GM12878 (cell line): ENCODE results near the gene NKD1. TPM values are rescaled to one million over a fixed set of nuclear protein-coding genes. Genes with fewer than 3 reads are reported as not detected.

Experiments used
- ATAC-seq: fragments of 200-7000 bp; cut with Tn5 transposase; 3 replicates; pipeline ENCODE4 v1.9.1; 2020; ENCODE audit warnings: mild to moderate bottlenecking, moderate library complexity
- BruUV-seq: library from RNA; stranded (reverse); fragments of 400-500 nt; replicated peaks from 2 replicates; lab custom pipeline; 2021; lab: Mats Ljungman, UMichigan
- CTCF ChIA-PET: fragments of 300-600 bp; sonication (Branson Sonifier 250); formaldehyde crosslinking; extraction: SDS; loops from one replicate; lab custom pipeline; 2021; ENCODE audit warnings: inconsistent platforms; lab: Yijun Ruan, JAX
- POLR2A ChIA-PET: fragments of 350-600 bp; formaldehyde crosslinking; extraction: SDS; loops from one replicate; lab custom pipeline; 2021; ENCODE audit warnings: inconsistent platforms; lab: Charles Lee
- RAD21 ChIA-PET: fragments of 300-600 bp; sonication (Branson Sonifier 250); formaldehyde crosslinking; loops from one replicate; lab custom pipeline; 2023; ENCODE audit warnings: antibody characterized with exemption; ENCODE audit not compliant: unreplicated experiment; lab: Charles Lee
- SMC1A ChIA-PET: fragments of 300-600 bp; sonication (Branson Sonifier 250); formaldehyde crosslinking; loops from one replicate; lab custom pipeline; 2023; ENCODE audit not compliant: unreplicated experiment, uncharacterized antibody; lab: Charles Lee
- DNase-seq: peaks from one replicate; pipeline ENCODE4 v3.0.0-alpha.2; 2011; ENCODE audit warnings: low read depth, low spot score
- FAIRE-seq: peaks from 3 replicates; lab custom pipeline; 2011; peaks lifted over from hg19 to GRCh38; lab: Jason Lieb, UNC
- H2AFZ ChIP-seq: 2 replicates; pipeline ENCODE4 v1.6.0; 2011; ENCODE audit warnings: low read depth, low read length, control low read depth; ENCODE audit not compliant: control insufficient read depth
- H3K27ac ChIP-seq: 2 replicates; pipeline ENCODE4 v1.5.1; 2011; ENCODE audit warnings: control low read depth; ENCODE audit not compliant: control insufficient read depth, insufficient read depth
- H3K27me3 ChIP-seq, 2 experiments: replicated peaks in 1 of 2; 2 replicates each; pipeline versions ENCODE4 v1.6.0 to v1.6.1; 2011; ENCODE audit warnings: low read length in 1 of 2; ENCODE audit not compliant: control insufficient read depth in 2 of 2, insufficient read depth in 2 of 2
- H3K36me3 ChIP-seq, 2 experiments: 2 replicates each; pipeline ENCODE4 v1.5.1; 2011; ENCODE audit warnings: low read length in 1 of 2; ENCODE audit not compliant: control insufficient read depth in 2 of 2, insufficient read depth in 2 of 2
- H3K4me1 ChIP-seq: 2 replicates; pipeline ENCODE4 v1.6.1; 2011; ENCODE audit warnings: mild to moderate bottlenecking, low read length, moderate library complexity, mixed read lengths; ENCODE audit not compliant: control insufficient read depth, insufficient read depth
- H3K4me2 ChIP-seq: 2 replicates; pipeline ENCODE4 v1.6.0; 2011; ENCODE audit warnings: control low read depth; ENCODE audit not compliant: control insufficient read depth, insufficient read depth
- H3K4me3 ChIP-seq: fragments of 200-600 bp; sonication (generic); 2 replicates; pipeline ENCODE4 v1.5.1; 2016
- H3K79me2 ChIP-seq: 2 replicates; pipeline ENCODE4 v1.6.0; 2011; ENCODE audit warnings: low read length; ENCODE audit not compliant: control insufficient read depth, insufficient read depth
- H3K9ac ChIP-seq: 2 replicates; pipeline ENCODE4 v1.8.0; 2011; ENCODE audit warnings: low read length, control low read depth, mixed read lengths; ENCODE audit not compliant: control insufficient read depth, insufficient read depth
- H3K9me3 ChIP-seq: replicated peaks from 3 replicates; pipeline ENCODE4 v1.5.1; 2011; ENCODE audit warnings: mild to moderate bottlenecking, low read length; ENCODE audit not compliant: control insufficient read depth, insufficient read depth
- H4K20me1 ChIP-seq: 2 replicates; pipeline ENCODE4 v1.6.0; 2011; ENCODE audit not compliant: control insufficient read depth, insufficient read depth
- ATF2 ChIP-seq: IDR thresholded peaks from 2 replicates; pipeline ENCODE4 v1.6.1; 2012; ENCODE audit warnings: low read length, inconsistent platforms
- BCL3 ChIP-seq: IDR thresholded peaks from 2 replicates; pipeline ENCODE4 v1.6.1; 2011; ENCODE audit warnings: borderline replicate concordance, low read depth, mild to moderate bottlenecking, moderate library complexity, low read length; ENCODE audit not compliant: insufficient read depth, poor library complexity, severe bottlenecking
- CBFB ChIP-seq: IDR thresholded peaks from 2 replicates; pipeline ENCODE4 v1.6.1; 2016; ENCODE audit warnings: antibody characterized with exemption, low read depth
- CBX5 ChIP-seq: sonication (generic); IDR thresholded peaks from 2 replicates; pipeline ENCODE4 v1.6.1; 2016; ENCODE audit warnings: low read depth, moderate library complexity, mild to moderate bottlenecking, inconsistent platforms
- CHD1 ChIP-seq: IDR thresholded peaks from 2 replicates; pipeline ENCODE4 v1.6.1; 2012; ENCODE audit warnings: low read depth, low read length, improper control_type of control experiment
- CTCF ChIP-seq, 3 experiments: IDR thresholded peaks in 2 of 3; conservative IDR thresholded peaks in 1 of 3; 2 replicates each; pipeline ENCODE4 v1.5.1; 2011; ENCODE audit warnings: low read depth in 3 of 3, low read length in 3 of 3, mild to moderate bottlenecking in 3 of 3, control low read depth in 2 of 3, moderate library complexity in 2 of 3, inconsistent platforms in 1 of 3, mixed read lengths in 1 of 3; ENCODE audit not compliant: control insufficient read depth in 2 of 3, insufficient read depth in 1 of 3; ENCODE audit errors: extremely low read depth in 1 of 3
- FOXK2 ChIP-seq: fragments of 450-650 bp; IDR thresholded peaks from 2 replicates; pipeline ENCODE4 v1.6.1; 2017; ENCODE audit warnings: mild to moderate bottlenecking, moderate library complexity
- HDGF ChIP-seq: fragments of 450-650 bp; IDR thresholded peaks from 2 replicates; pipeline ENCODE4 v1.6.1; 2016; ENCODE audit warnings: antibody characterized with exemption
- IKZF2 ChIP-seq, 2 experiments: fragments of 450-650 bp; IDR thresholded peaks; 2 replicates each; pipeline ENCODE4 v1.6.1; 2017; ENCODE audit warnings: mild to moderate bottlenecking in 2 of 2, moderate library complexity in 2 of 2
- NBN ChIP-seq: fragments of 450-650 bp; IDR thresholded peaks from 2 replicates; pipeline ENCODE4 v1.6.1; 2016
- RAD21 ChIP-seq: IDR thresholded peaks from 2 replicates; pipeline ENCODE4 v1.6.1; 2011; ENCODE audit warnings: mild to moderate bottlenecking, low read depth, low read length, moderate library complexity; ENCODE audit not compliant: insufficient read depth
- RUNX3 ChIP-seq: IDR thresholded peaks from 2 replicates; pipeline ENCODE4 v1.6.1; 2012; ENCODE audit warnings: low read length, inconsistent platforms
- SMC3 ChIP-seq: IDR thresholded peaks from 2 replicates; pipeline ENCODE4 v1.6.1; 2011; ENCODE audit warnings: low read length, improper control_type of control experiment, borderline replicate concordance
- SP1 ChIP-seq: IDR thresholded peaks from one replicate; pipeline ENCODE4 v1.6.1; 2011; ENCODE audit warnings: low read depth, low read length
- SREBF2 ChIP-seq: IDR thresholded peaks from 2 replicates; pipeline ENCODE4 v1.6.1; 2012; ENCODE audit warnings: mild to moderate bottlenecking, low read length
- YY1 ChIP-seq: IDR thresholded peaks from 2 replicates; pipeline ENCODE4 v1.6.1; 2011; ENCODE audit warnings: low read depth, mild to moderate bottlenecking, low read length
- ZBTB33 ChIP-seq: fragments of 450-650 bp; IDR thresholded peaks from 2 replicates; pipeline ENCODE4 v1.6.1; 2017; ENCODE audit warnings: mild to moderate bottlenecking
- WGBS: methylation state at CpG from one replicate; pipeline ENCODE4 v1.1.6; 2016; ENCODE audit warnings: low lambda C conversion rate; ENCODE audit not compliant: insufficient replicate concordance, insufficient coverage; ENCODE audit errors: missing lambda C conversion rate; 5-methylcytosine and 5-hydroxymethylcytosine counted together
- in situ Hi-C: fragments of 300-500 bp; cut with MboI; formaldehyde crosslinking; loops from 9 replicates; pipeline ENCODE4 v1.14.3; 2018; ENCODE audit warnings: mixed read lengths
- intact Hi-C: fragments of 100-400 bp; cut with micrococcal nuclease; formaldehyde crosslinking; loops from one replicate; pipeline ENCODE4 v1.14.2; 2022; ENCODE audit not compliant: unreplicated experiment
- polyA plus RNA-seq, 11 experiments: library from polyadenylated mRNA; depleted of rRNA in 4 of 11; unstranded in 6 of 11; stranded (reverse) in 5 of 11; fragments of >200 nt; fragmentation: Nextera tagmentation in 4 of 11; fragmentation: Illumina TruSeq in 1 of 11; extraction: Ambion mirVana in 4 of 11; extraction: Trizol in 1 of 11; gene quantifications; 1 replicate in 1 of 11; 2 replicates in 10 of 11; pipeline versions ENCODE4 v1.2.1 to v1.2.3, GENCODE V29; 2011 to 2016; ENCODE audit warnings: inconsistent platforms in 2 of 11, missing spikeins in 2 of 11, low read depth in 1 of 11
- total RNA-seq, 4 experiments: library from RNA; depleted of rRNA in 3 of 4; stranded (reverse); fragments of >200 nt in 3 of 4; fragmentation: Illumina TruSeq in 1 of 4; extraction: Trizol in 1 of 4; gene quantifications; 2 replicates each; pipeline versions ENCODE4 v1.2.1 to v1.2.3, GENCODE V29; 2013 to 2021

NKD1 gene
- total and polyA plus RNA-seq, 10 of the 15 experiments (the other 5 are each of a cell fraction or from before 2014, with no cell fraction given) = under 0.01 to 0.49 (median 0.04) TPM; not detected in 2

- FAIRE-seq = no peak
Measured at GRCh38 chr16:50671644-50672260, 123.6 kb downstream of the NKD1 start.

More at GRCh38 chr16:50671644-50672260, 123.6 kb downstream of the NKD1 start:
- H3K27me3 ChIP-seq = no peaks in the 10 kb centered on the region
- intact Hi-C loops (loop anchor here (1.0 kb wide), 1 partner anchor 135 kb away; no protein-coding TSS in a partner anchor), in situ Hi-C loops (no loop called here)
- H3K27ac ChIP-seq = no peak overlapping the region
- peak; percentile 52 for ATAC-seq
- ChIA-PET CTCF (interaction anchor here (0.6 to 20.9 kb wide), 13 partner anchors 9 to 461 kb away, joined by 3 to 636 read pairs (median 4); partner anchors contain the start of genes CYLD and SNX20), SMC1A (interaction anchor here (0.9 to 24.8 kb wide), 11 partner anchors 8 to 317 kb away, joined by 3 to 600 read pairs (median 3); partner anchors contain the start of genes CYLD and SNX20), POLR2A (interaction anchor here (1.1 kb wide), 1 partner anchor 9 kb away, joined by 3 read pairs; the partner anchor contains the start of gene SNX20), RAD21 (interaction anchor here (0.8 to 29.0 kb wide), 6 partner anchors 25 to 315 kb away, joined by 3 to 578 read pairs (median 5); partner anchors contain the start of gene CYLD)
- H2AFZ ChIP-seq = no peak overlapping the region
- peaks cover 22% of the 10 kb centered on the region for H3K9me3 ChIP-seq
- H3K4me1 ChIP-seq = peaks cover 10% of the 10 kb centered on the region
- H3K36me3 ChIP-seq = peaks cover 10 to 20% of the 10 kb centered on the region in 2 experiments
- no peak overlapping the region for H3K4me2 ChIP-seq
- no peak for DNase-seq
- WGBS = 58% methylated on average over 2 of the region's 2 CpGs
- H3K4me3 ChIP-seq = no peak overlapping the region
- H4K20me1 ChIP-seq = no peaks in the 10 kb centered on the region
- TSS peak; percentile 71 for BruUV-seq
- no peak for TF ChIP-seq NBN
- TF ChIP-seq RUNX3 = peak; percentile 31; the same call in 1 of the 2 replicates
- TF ChIP-seq FOXK2 = no peak
- TF ChIP-seq ZBTB33 = 0 out of 2 replicates have a peak, but pooled peaks have one; percentile 48
- TF ChIP-seq SREBF2 = no peak
- TF ChIP-seq YY1 = peak; percentile 55; the same call in 1 of the 2 replicates
- peak; percentile 73 for TF ChIP-seq RAD21
- peak in 1 of 2 experiments; percentile 15; a peak in 1 of 4 replicates for TF ChIP-seq IKZF2 (IDR thresholded peaks at IDR 0.05)
- no peak for TF ChIP-seq BCL3
- no peak for TF ChIP-seq HDGF
- TF ChIP-seq CTCF (IDR thresholded peaks at IDR 0.05 in 2 of 3, conservative IDR thresholded peaks at IDR 0.05 in 1 of 3; ENCODE audit: control insufficient read depth in 2 of 3, extremely low read depth in 1 of 3, insufficient read depth in 1 of 3, low read depth in 3 of 3, low read length in 3 of 3) = peak; percentile 54 to 61 (median 59); a peak in 5 of 6 replicates
- peak; percentile 73; the same call in 1 of the 2 replicates for TF ChIP-seq SMC3
- TF ChIP-seq SP1 = peak; percentile 51
- peak; percentile 99 for TF ChIP-seq CBX5
- no peak for TF ChIP-seq ATF2
- no peak for TF ChIP-seq CHD1
- 0 out of 2 replicates have a peak, but pooled peaks have one; percentile 16 for TF ChIP-seq CBFB
- no peaks in the 10 kb centered on the region for H3K79me2 ChIP-seq
- H3K9ac ChIP-seq = no peak overlapping the region
